ENCODE measurements around the gene EFNA5.

EFNA5 gene

DNA sequence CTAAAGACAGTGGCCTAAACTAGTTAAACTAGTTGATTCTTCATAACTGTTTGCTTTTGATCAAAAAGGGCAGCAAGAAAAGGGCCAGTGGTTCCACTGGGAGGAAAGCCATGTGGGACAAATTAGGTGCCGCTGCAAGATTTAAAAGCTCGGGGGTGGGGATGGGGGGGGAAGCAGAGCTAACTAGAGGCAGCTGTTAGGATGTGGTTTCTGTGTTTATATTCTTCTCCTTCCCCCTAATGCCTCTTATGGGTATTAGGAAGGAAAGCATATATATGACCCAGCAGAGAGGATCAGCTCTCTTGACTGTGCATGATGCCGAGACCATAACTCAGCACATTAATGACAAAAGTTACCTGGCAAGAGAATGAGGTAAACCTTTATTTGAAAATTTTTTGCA lies 65.7 kb downstream of the EFNA5 start:
- in situ Hi-C loops (cut with HindIII; ENCODE audit: low sequenced_read_pairs) = no loop called here

DNA sequence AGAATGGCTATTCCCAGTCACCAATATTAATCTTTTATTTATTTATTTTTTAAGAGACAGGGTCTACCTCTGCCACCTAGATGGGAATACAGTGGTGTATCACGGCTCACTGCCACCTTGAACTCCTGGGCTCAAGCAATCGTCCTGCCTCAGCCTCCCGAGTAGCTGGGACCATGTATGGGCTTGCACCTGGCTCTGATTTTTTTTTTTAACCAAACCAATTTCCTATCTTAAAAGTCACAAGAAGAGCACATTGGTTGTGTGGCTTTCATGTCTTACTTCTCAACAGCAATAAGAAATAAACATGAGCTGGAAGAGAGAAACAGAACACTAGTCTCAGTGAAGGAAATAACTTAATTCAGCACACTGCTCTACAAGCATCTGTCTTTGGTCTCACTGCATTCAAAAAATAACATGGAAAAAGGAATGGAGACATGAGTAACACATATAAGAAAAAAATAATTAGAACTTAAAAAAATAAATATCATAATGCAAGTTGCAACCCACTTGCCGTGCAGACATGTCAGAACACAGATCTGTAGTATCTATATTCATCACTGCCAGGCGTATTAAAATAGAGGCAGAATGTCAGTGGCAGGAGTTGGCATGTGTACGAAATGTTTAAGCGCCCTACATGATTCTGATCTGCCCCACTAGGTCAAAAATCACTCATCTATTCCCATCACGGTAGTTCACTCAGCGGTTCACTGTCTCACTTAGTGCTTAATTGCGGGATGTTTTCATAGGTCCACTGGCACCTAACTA lies 66.4 kb downstream of the EFNA5 start:
- in situ Hi-C loops (cut with HindIII; ENCODE audit: low sequenced_read_pairs) = no loop called here

DNA sequence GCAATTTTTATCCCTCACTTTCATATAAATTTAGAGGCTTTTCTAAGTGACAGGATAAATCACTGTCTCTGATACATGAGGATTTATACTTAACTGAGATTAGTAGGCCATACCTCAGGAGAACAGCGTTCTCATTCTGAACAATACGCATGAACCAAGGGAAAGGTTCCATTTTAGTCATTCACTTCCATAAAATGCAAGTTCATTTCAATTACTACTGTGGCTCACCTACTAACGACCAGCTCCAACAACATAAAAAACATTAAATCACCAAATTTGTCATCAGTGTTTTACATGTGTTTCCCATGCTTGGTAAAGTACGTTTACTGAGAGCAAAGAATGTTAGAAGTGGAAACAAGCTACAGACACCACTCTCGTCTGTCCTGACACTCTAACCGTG lies 67.4 kb downstream of the EFNA5 start:
- in situ Hi-C loops (cut with HindIII; ENCODE audit: low sequenced_read_pairs) = no loop called here

DNA sequence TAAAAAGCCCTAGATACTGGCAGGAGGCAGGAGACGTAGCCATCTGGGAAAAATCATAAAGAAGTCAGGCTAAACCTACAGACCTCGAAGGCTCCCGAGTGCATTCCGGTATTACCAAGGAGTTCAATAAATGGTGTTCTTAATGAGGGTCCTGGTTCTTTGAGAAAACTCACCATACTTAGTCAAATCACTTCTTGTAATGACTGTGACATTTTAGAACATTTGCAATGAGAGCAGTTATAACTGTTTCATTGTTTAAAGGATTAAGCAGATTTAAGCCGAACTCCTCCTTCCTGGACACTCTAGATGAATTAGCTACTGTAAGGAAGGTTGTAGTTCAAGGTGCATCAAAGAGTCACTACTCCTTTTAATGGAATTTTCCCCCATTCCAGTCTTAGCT lies 67.8 kb downstream of the EFNA5 start:
- in situ Hi-C loops (cut with HindIII; ENCODE audit: low sequenced_read_pairs) = no loop called here

DNA sequence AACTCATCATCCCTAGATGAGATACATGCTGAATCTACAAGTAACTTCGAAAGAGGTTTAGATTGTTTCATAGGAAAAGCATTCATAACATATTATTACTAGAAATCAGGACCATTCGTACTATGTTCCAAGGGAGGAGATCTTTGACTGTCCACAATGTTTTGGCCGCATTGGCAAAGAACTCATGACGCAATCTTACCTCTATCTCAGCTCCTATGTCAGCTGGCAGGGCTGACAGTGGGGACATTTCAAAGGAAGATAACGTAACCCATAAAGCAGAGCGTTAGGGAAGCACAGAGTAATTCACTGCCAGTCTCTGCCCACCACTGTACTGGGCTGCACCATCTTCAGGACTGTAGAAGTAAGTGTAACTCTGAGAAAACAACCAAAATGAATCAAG lies 69.7 kb downstream of the EFNA5 start:
- in situ Hi-C loops (cut with HindIII; ENCODE audit: low sequenced_read_pairs) = no loop called here

DNA sequence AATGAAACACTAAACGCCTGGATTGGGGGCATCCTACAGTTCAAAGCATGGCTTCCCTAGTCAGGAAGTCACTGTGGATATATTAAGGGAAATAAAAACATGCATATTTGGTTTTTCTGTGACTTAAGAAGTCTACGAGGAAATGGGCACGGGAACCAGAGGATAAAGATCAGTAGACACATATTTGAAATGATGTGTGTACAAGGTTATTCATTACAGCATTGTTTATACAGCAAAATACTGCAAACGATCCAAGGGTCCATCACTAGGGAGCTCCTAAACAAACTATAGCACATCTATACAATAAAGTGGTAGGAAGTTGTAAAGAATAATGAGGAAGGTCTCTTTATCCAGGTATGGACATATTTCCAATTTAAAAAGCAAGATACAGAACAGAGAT lies 71.8 kb downstream of the EFNA5 start:
- in situ Hi-C loops (cut with HindIII; ENCODE audit: low sequenced_read_pairs) = no loop called here

DNA sequence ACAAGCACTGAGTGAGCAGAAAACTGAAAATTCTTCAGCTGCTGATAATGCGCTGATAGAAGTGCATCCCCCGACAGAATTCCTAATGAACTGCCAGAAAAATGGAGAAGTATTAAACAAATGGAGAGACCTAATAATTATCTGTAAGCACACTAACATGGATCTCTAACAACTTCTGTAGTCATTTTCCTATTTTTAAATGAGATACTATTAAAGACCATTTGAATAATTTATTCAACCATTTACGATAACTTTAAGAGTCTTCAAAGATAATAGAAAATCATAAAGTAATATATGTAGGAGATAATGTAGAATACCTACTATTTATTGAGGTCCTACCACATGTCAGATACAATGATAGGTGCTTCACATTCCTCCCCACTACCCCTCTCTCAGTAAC lies 72.9 kb downstream of the EFNA5 start:
- in situ Hi-C loops (cut with HindIII; ENCODE audit: low sequenced_read_pairs) = no loop called here

DNA sequence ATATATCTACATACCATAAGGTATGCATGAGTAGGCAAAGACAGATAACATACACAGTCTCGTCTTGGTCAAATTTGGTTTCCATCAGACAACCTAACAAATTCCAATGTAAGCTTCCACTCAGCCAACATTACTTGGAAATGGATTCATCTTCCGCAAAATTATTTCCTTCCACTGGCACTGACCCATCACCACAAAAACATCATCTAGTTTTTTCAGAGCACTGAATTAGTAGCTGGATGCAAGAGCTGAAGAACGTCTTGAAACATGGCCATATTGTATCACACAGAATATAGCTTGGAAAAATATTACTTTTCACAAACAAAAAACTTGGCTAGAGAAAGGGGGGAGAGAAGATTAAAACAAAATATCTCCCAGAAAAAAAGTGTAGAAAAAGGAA lies 73.5 kb downstream of the EFNA5 start:
- in situ Hi-C loops (cut with HindIII; ENCODE audit: low sequenced_read_pairs) = no loop called here

DNA sequence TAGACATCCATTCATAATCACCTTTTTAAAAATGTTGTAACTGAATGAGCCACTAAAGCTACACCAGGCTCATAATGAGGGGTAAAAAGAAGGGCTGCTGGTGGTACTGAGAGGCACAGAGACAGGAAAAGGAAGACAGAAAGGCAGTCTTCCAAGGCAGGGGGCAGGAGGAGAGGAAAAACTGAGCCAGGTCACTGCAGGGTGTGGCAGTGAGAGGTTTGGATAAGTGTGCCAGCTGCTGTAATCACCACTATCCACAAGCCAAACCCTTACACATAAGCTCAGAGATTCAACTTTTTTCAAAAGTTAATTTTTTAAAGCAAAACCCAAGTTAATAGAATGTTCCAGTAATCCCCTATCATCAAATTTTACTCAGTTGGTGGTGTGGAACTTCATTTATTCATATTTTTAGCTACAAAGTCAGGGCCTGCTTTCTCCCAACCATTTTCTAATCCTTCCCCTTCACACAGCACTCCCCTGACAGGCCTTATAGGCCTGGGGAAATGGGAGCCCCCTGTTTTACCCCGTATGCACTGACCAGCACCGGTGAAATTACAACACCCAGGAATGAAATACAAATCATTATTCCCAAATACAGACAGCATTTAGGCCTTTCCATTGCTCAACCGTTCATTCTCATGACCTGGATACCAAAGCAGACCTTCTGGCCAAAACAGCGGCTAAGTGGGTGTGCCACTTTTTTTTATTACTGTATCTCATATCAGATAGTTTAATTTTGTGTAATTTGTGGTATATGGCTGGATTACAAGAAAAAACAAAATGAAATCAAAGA lies 76.3 kb downstream of the EFNA5 start:
- in situ Hi-C loops (cut with HindIII; ENCODE audit: low sequenced_read_pairs) = no loop called here

DNA sequence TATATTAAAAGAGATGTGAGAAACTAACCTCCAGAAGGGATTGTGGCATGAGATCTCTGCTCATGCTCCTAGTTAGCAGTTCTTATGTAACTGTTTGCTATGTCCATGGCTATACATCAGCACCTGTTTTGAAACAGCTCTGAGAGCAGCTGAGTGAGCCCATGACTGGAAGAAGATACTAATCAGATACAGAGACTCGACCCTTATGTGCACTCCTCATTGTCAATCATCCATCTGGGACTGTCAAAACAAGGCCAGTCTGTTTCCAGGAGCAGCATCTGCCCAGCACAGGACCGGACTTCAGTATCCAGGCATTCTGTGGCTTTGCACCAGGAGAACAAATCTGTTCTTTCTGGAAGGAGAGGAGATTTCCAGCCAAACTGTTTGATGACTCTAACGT lies 77.7 kb downstream of the EFNA5 start:
- in situ Hi-C loops (cut with HindIII; ENCODE audit: low sequenced_read_pairs) = no loop called here

DNA sequence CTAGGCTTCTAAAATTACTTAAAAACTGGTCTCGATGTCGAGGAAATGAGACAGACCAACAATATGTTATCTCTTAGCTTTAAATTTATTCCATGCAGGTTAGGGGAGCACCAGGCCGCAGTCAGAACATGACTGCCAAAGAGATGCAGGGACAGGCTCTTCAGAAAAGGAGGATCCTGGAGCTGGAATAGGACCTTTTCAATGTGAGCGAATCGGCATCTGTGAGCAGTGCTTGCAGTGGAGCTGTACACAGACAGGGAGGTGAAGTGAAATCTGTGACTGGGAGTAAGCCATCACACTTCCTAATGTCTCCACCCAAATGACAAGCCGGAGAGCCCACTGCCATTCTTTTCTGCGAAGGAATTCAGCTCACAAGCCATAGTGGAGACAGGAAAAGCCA lies 78.2 kb downstream of the EFNA5 start:
- in situ Hi-C loops (cut with HindIII; ENCODE audit: low sequenced_read_pairs) = no loop called here

DNA sequence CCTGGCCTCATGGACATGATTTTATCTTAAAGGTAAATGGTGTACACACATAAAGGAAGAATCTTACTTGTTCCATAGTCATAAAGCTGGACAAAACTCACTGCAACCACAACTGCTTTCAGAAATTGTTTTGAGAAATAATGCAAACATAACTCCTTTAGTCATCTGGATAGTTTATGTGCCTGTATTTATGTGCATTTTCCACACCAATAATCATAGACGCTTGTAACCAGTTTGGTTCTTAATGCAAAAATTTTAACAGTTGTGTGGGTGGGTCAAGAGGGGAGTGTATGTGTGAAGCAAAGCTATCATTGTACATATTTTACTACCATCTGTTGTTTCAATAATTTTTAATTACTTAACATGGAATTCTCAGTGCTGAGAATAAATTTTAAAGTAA lies 80.1 kb downstream of the EFNA5 start:
- in situ Hi-C loops (cut with HindIII; ENCODE audit: low sequenced_read_pairs) = no loop called here

DNA sequence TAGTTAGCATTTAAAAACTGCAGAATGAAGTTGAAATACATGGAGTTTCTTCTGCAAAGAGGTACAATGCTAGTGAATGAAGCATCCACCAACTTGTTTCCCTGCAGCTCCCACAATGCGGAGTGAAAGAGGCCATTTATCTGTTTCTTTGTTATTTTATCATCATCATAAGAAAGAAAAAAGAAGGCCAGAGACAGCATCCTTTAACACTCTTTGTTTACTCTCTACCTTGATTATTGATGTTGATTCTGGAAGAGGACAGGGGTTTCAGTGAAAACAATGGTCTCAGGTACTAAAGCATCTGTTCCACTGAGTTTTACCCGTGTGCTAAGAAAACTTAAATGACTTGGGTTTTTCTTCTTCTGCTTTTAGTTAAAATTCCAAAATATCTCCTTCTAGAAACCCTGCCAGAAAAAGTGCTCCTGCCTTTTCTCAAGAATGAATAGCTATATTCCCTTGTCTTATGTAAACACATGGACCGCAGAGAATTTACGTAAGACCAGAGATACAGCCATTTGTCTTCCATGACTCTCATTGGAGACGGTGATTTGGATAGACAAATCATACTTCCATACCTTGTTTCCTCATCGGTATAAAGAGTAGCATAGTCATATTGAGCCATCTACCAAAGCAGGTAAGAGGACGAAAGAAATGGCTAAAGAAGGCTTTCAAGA lies 81.1 kb downstream of the EFNA5 start:
- in situ Hi-C loops (cut with HindIII; ENCODE audit: low sequenced_read_pairs) = no loop called here

DNA sequence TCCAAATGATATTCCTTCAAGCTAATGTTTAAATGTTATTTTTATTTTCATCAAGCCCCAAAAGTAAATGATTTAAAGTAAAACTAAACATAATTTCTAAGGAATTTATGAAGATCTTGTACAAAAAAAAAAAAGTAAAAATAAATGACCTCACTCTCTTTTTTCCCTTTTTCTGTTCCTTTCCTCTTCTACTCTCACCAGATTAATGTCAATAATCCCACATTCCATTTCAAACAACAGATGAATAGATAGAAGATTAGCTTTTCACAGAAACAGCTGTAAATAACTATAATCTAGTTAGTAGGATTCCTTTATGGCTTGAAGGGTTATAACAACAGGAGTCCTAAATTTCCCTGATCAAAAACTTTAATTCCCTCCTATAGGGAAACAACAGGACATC lies 88.1 kb downstream of the EFNA5 start:
- in situ Hi-C loops (cut with HindIII; ENCODE audit: low sequenced_read_pairs) = no loop called here

DNA sequence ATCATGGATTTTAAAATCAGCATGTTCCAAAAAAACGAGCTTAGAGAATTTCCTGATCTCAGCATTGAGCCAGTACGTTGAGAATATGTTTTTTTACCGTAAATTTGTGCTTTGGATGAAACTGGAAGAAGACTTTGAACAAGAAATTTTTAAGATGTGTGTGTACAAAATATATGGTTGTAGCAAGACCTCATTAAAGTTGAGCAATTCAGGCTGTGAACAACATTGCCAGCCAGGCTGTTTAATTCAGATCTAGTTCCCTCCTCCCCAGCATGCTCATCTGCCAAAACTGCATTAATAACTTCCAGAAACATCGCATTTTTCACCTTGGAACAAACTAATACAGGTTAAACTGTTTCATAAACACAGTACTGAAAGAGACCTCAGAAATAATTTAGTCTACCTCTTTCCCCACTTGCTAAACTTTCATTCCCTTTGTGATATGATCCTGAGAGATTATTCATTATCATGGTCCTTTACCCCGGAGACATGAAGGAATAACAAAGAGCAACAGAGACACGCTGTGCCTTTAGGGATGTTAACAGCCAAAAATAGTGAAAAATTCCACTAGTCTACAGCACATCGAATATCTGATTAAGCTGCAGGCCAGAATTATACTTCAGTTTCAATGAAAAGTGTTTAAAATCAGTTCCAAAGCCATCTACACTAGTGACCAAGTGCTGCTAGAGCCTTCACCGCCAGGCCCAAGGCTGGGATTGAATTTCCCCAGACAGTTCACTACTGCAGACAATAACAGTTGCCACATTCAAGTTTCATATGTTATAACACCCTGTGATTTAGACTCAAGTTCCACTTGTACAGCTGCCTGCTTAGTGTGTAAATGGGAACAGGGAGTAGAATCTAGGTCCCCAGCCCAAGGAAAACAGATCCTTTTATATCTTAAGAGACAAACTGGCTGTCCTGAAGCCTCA lies 89.6 kb downstream of the EFNA5 start:
- in situ Hi-C loops (cut with HindIII; ENCODE audit: low sequenced_read_pairs) = no loop called here

DNA sequence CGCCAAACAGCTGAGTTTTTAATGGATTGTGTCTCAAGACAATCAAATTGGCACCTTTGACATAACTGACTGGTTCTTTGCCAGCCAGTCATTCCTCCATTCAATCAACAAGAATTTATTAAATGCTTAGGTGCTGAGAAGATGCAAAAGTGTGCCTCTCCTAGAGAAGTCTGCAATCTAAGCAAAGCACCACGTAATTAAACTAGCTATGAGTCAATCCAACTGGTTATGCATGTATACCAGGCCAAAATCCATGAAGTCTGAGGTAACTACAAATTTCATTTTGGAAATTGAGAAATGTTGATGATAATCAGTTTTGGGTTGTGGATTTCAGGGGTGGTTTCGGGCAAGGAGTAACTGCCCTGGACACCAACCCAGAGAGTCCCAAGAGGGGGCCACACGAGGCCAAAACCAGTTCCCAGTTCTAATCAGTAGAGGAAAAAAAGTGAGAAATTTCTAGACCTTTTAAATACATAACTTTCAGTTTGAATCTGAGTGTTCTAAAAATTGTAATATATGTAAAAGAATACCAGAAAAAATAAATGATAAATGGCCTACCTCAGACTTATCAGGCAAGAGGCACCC lies 92.6 kb downstream of the EFNA5 start:
- in situ Hi-C loops (cut with HindIII; ENCODE audit: low sequenced_read_pairs) = no loop called here

DNA sequence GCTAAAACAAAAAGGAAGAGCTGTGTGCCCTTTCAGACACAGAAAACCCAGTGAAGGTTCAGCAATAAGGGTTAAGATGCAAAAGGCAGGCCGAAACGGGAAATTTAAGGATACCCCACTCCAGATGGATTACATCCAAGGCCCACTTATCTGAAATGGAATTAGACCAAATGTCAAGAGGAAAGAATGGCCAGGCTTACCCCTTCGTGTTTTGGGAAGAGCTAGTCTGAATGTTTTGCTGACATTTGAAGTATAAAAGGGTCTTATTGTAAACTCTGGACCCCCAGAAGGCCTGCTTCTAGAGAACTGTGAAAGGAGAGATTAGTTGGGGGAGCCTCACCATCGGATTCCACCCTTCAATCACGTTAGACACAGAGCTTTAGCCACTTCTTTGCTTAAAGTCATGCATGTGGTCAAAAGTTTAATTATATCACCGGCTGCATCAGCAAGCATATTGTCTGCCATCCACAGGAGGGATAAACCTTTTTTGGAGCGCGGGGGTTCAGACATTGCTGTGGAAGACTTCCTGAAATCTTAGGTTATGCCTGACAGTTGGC lies 93.3 kb downstream of the EFNA5 start:
- in situ Hi-C loops (cut with HindIII; ENCODE audit: low sequenced_read_pairs) = no loop called here

DNA sequence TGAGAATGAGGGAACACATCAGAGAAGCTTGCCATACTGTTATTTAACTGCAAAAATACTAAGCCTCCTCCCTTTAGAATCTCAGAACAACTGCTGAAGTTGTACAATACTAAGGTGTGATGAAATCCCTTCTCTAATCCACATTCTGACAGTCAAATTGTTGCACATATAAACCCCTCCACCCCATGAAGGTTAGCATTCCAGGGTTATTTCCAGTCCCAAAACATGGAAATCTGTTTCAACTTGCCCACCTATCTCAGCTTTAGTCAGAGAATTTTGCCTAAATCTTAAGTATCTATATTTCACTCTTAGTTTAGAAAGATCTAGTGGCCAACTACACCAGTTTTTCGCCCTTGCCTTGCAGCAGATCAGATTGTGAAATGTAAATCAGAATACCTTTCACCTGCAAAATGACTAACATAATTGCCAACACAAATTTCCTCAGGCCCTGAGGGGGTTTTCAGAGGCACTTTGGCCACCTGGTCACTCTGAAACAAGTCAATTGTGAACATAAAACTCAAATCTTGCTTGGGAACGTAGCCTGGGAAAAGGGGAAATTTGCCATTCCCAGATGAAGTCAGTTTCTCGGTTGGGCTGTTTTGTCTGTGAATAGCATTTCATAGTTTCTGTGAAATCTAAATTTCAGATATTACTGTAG lies 93.9 kb downstream of the EFNA5 start:
- in situ Hi-C loops (cut with HindIII; ENCODE audit: low sequenced_read_pairs) = no loop called here

DNA sequence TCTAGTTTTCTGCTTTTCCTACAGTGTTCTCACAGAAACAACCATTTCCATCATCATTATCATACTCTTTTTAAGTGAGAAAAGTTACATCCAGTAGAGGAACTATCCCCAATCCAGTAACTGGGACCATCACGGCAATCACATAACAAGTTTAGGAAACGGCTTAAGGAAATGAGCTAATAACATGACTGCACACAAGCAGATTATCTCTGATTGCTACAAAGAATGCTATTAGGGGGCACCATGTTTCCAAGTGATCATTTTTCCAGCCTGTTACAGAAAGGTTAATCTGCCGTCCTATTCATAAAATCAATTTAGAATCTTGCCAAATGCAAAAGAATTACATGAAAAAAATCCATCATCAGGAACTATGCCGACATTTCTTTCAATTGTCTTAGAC lies 94.6 kb downstream of the EFNA5 start:
- in situ Hi-C loops (cut with HindIII; ENCODE audit: low sequenced_read_pairs) = no loop called here

DNA sequence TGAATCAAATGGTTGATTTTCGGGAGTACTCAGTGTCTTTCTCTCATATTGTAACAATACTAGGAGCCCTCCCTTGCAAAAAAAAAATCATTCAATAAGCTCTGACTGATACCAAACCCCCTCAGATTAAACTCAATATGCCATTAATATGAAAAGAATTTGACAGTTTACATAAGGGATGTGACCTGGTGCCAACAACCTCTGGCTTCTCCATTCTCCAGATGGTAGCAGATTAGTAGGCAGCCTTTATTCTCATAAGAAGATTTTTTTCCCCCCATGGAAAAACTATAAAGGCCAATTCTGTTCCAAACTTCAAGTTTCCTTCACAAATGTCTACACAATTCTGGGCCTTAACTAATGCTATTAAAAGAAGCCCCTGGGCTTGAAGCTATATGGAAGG lies 96.5 kb downstream of the EFNA5 start:
- in situ Hi-C loops (cut with HindIII; ENCODE audit: low sequenced_read_pairs) = no loop called here
